Omental fat pad (tissue), 4 donors: ENCODE data around the gene TTC39B. TPM values are rescaled to one million over a fixed set of nuclear protein-coding genes. Genes with fewer than 3 reads are reported as not detected.

Source experiments
- ATAC-seq: fragments of 150-250 bp; one replicate; pipeline ENCODE4 v1.9.1; 2016; ENCODE audit warnings: mild to moderate bottlenecking, moderate library complexity; ENCODE audit not compliant: low FRiP score
- DNase-seq: peaks from one replicate; pipeline ENCODE4 v3.0.0-alpha.2; 2019; ENCODE audit warnings: low spot score
- CTCF ChIP-seq, 3 donors: fragments of 450-650 bp; IDR thresholded peaks; one replicate each; pipeline ENCODE4 v1.5.1; 2016 to 2017; ENCODE audit warnings: antibody characterized with exemption in 3 of 3, mild to moderate bottlenecking in 3 of 3, moderate library complexity in 2 of 3
- total RNA-seq, 4 donors: library from RNA; depleted of rRNA; stranded (reverse); fragments of >200 nt; gene quantifications; one replicate each; pipeline ENCODE4 v1.1.0, GENCODE V29; 2016

The TTC39B gene
- total RNA-seq, 4 donors from 2014 or later, result 3.7 to 12.6 (median 5.3) TPM

- no peak for DNase-seq
- no peak for TF ChIP-seq CTCF (IDR thresholded peaks at IDR 0.05)
- ATAC-seq, result no peak
Measured at GRCh38 chr9:15229409-15229808, 77.6 kb downstream of the TTC39B start.

GRCh38 chr9:15227491-15227890 lies 79.5 kb downstream of the TTC39B start:
- ATAC-seq, result no peak
- TF ChIP-seq CTCF (IDR thresholded peaks at IDR 0.05), result no peak
- DNase-seq, result no peak

- TF ChIP-seq CTCF (IDR thresholded peaks at IDR 0.05), result no peak
- no peak for ATAC-seq
Measured at GRCh38 chr9:15225564-15226126, 81.4 kb downstream of the TTC39B start.

GRCh38 chr9:15222313-15222712 lies 84.7 kb downstream of the TTC39B start:
- no peak for TF ChIP-seq CTCF (IDR thresholded peaks at IDR 0.05)
- DNase-seq (no peak), ATAC-seq (no peak)

More at GRCh38 chr9:15225564-15226126, 81.4 kb downstream of the TTC39B start:
- DNase-seq, result no peak

GRCh38 chr9:15221746-15222145 lies 85.3 kb downstream of the TTC39B start:
- no peak for TF ChIP-seq CTCF (IDR thresholded peaks at IDR 0.05)
- DNase-seq (no peak), ATAC-seq (no peak)

GRCh38 chr9:15220658-15221318 lies 86.2 kb downstream of the TTC39B start:
- no peak for DNase-seq
- TF ChIP-seq CTCF (IDR thresholded peaks at IDR 0.05), result no peak
- no peak for ATAC-seq

- no peak for TF ChIP-seq CTCF (IDR thresholded peaks at IDR 0.05)
- ATAC-seq (no peak), DNase-seq (no peak)
Measured at GRCh38 chr9:15219546-15219945, 87.5 kb downstream of the TTC39B start.
